Peyer's patch (tissue), 4 donors: ENCODE data around the gene COMMD1.

Experiments
- POLR2A ChIP-seq, 2 donors: fragments of 450-650 bp; IDR thresholded peaks; one replicate each; pipeline ENCODE4 v1.5.1; 2017; ENCODE audit warnings: antibody characterized with exemption in 2 of 2, mild to moderate bottlenecking in 2 of 2, moderate library complexity in 2 of 2
- TF ChIP-seq, protein P1 (sequence below), 6 experiments: fragments of 450-650 bp in 4 of 6; fragments of 200-600 bp in 2 of 6; sonication (generic) in 1 of 6; IDR thresholded peaks; one replicate each; pipeline ENCODE4 v1.5.1; 2017 to 2019; ENCODE audit warnings: antibody characterized with exemption in 6 of 6, mild to moderate bottlenecking in 3 of 6, moderate library complexity in 1 of 6

DNA sequence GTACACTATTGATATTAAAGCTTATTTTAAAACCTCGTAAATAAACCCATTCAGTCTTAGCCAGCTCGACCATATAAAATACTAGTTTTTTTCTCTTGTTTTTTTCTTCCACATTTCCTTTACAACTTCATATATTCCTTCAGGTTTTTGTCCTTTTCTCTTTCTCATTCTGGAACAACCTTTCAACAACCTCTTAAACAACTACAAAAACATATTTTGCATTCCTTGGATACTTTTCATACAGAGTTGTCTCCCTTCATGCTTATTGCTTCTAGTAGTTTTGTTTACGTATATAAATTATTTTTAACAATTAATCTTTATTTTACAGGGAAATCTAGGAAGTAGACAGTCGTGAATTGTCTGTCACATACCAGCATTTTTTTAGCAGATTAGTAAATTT lies 41.2 kb downstream of the COMMD1 start:
- no peak for TF ChIP-seq POLR2A (IDR thresholded peaks at IDR 0.05)
- TF ChIP-seq, protein P1, sequence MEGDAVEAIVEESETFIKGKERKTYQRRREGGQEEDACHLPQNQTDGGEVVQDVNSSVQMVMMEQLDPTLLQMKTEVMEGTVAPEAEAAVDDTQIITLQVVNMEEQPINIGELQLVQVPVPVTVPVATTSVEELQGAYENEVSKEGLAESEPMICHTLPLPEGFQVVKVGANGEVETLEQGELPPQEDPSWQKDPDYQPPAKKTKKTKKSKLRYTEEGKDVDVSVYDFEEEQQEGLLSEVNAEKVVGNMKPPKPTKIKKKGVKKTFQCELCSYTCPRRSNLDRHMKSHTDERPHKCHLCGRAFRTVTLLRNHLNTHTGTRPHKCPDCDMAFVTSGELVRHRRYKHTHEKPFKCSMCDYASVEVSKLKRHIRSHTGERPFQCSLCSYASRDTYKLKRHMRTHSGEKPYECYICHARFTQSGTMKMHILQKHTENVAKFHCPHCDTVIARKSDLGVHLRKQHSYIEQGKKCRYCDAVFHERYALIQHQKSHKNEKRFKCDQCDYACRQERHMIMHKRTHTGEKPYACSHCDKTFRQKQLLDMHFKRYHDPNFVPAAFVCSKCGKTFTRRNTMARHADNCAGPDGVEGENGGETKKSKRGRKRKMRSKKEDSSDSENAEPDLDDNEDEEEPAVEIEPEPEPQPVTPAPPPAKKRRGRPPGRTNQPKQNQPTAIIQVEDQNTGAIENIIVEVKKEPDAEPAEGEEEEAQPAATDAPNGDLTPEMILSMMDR (IDR thresholded peaks at IDR 0.05) = no peak
